HL-60/S4 (cell line): ENCODE results near the gene ZYX.

ENCODE experiments used
- in situ Hi-C: fragments of 300-500 bp; cut with MboI; formaldehyde crosslinking; loops from 2 replicates; pipeline ENCODE4 v1.14.3; 2022; ENCODE audit warnings: low sequenced_read_pairs

The ZYX gene

DNA sequence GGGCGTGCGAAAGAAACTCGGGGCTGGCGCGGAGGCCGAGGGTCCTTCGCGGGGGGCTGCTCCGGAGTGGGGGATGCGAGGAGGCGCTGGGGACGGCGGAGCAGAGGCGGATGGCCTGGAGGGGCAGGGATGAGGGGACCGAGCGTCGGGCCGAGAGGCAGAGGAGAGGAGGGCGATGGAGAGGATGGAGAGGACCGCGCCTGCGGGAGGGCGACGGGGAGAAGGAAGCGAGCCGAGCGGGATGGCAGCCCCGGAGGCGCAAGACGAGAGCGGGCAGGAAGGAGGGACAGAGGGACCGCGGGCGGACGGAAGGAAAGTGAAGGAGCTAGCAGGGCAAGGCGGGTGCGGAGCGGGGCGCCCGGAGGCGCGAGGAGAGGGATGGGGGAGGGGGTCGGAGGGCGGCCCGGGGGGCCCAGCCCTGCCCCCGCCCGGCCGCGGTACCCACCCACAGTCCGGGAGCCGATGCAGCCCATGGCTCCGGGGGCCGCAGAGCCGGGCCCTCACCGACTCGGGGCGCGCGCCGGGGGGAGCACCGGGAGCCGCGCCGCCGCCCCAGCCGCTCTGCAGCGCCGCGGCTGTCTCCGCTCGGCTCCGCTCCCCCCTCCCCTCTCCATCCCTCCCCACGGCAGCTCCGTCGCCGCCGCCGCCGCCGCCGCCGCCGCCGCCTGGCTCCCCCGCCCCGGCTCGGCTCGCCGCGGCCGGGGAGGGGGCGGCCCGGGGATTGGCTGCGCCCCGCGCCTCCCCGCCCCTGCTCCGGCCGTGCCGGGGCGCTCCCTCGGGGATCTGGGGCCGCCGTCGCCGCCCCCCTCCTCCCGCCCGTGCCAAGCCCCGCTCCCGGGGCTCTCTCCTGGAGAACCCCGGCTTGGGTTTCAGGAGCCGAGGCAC is 18.8 kb upstream of the ZYX start, which contains the start of gene FAM131B:
FAM131B (minus strand) TSS at position 583 of the 885 bp plus-strand sequence; CDS start at position 473, 110 bp downstream.
- in situ Hi-C loops = no loop called here

- in situ Hi-C loops = no loop called here
These were observed 17.9 kb upstream of the ZYX start for GRCh38 chr7:143363016-143363937.

DNA sequence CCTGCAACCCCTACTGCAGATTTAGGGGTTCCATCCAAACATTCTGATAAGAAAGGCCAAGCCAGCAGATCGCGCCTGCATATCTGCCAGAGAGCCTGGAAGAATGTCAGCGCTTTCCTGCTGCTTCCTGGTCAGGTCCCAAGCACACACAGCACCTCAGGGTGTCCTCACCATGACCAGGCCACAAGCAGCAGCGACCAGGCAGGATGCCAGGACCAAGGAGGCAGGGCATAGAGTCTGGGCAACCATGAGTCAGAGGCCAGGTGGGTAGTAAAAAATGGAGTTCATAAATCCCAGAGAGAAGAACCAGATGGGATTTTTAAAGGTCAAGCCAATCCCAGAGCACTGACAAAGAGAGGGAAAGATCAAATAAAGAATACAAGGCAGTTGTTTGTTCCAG is 13.2 kb upstream of the ZYX start:
- in situ Hi-C loops = no loop called here

DNA sequence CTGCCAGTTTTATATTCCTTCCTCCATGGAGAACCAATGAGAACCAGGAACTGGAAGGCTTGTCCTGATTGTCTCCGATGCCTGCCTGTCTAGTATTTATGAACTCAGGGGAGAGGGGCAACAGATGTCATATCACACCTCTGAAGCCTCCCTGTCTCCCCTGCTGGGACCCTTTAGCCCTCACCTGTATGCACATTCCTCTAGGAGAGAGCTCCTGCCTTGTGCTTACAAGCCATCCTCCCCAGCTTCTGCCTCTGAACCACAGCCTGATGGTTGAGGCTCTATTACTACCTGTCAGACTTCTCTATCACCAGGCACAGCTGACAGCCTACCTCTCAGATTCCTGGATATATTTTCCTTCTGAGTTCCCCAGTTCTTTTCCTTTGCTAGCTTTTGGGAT is 12.8 kb upstream of the ZYX start:
- in situ Hi-C loops = no loop called here

- in situ Hi-C loops = no loop called here
These were observed 11.2 kb upstream of the ZYX start for GRCh38 chr7:143369678-143370651.

DNA sequence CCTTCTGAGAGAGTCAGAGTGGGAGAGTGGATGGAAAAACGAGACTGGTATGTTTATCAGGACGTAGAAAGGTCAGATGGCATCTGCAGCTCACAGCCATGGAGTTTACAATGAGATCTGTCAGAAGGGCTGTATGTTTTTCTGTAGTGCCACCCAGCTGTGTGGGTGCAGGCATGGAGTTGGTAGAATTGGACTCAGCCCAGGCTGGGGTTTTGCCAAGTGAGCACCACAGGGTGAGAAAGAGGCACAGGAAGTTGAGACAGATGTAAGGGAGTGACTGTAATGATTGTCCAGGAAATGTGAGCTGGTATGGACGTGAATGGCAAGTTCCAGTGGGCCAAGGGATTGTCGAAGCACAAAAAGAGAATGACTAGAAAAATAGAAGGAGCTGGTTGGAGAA is 9.1 kb upstream of the ZYX start:
- in situ Hi-C loops = no loop called here

GRCh38 chr7:143373255-143373794 is 7.8 kb upstream of the ZYX start:
- in situ Hi-C loops = no loop called here

DNA sequence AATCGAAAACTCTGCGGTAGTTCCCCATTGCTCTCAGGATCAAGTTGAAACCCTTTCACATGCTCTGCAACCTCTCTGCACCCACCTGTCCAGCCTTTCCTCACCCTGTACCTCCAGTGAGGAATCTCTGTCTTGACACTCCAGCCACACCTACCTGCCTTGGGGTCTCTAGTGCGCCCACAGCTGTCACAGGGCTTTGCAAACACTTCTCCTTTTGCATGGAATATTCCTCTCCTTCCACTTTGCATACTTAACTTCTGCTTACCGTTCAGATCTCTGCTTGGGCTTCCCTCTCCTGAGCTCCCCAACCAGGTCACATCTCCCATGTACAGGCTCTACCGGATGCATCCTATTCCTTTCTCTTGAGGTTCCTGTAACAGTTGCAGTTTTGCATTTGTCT is 6.6 kb upstream of the ZYX start:
- in situ Hi-C loops = no loop called here

DNA sequence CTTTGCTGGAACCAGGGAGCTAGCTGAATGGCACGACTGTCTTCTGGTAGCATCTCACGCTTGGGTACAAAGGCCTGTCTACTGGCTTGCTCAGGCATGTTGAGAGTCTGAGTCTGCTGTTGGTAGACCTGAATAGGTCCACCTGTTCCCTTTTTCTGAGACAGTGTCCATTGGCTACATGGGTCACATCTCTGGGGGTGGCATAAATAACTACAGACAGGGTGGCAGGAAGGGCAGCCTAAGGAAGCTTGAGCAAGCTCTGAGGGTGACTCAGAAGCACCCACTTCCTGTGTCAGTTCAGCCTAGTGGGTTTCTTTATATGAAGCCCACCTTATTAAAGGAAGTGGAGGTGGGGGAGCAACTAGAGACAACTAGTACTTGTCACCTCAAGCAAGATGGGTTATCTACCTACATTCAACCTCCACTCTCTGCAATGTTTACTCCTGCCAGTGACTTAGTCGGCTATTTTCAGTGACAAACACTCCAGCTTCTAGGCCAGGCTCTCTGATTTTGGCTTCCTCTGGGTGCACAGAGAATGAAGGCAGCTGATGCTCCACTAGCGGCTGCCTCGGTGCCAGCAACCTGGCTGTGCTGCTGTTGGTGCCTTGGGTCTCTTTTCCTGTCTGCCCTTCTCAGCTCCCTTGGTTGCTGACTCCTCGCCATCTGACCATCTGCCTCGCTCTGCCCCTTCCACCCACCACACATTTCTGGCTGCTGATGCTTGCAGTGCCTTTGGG is 5.7 kb upstream of the ZYX start:
- in situ Hi-C loops = no loop called here

DNA sequence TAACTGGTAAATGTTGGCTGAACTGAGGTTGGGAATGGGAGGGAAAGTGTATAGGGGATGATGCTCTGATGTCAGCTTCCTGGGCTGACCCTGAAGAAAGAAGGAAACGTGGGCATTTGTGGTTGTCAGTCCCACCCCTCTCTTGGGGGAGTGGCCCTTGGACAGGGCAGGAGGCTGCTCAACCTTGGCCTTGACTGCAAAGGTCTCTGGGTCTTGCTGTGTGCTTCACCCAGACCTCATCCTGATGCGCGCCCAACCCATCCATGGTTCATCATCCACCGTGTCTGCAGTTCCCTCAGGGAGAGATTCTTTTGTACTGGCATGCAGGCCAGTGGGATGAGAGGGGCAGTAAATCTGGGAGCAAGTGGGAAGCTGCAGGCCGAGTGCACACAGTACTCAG is 4.7 kb upstream of the ZYX start:
- in situ Hi-C loops = no loop called here

DNA sequence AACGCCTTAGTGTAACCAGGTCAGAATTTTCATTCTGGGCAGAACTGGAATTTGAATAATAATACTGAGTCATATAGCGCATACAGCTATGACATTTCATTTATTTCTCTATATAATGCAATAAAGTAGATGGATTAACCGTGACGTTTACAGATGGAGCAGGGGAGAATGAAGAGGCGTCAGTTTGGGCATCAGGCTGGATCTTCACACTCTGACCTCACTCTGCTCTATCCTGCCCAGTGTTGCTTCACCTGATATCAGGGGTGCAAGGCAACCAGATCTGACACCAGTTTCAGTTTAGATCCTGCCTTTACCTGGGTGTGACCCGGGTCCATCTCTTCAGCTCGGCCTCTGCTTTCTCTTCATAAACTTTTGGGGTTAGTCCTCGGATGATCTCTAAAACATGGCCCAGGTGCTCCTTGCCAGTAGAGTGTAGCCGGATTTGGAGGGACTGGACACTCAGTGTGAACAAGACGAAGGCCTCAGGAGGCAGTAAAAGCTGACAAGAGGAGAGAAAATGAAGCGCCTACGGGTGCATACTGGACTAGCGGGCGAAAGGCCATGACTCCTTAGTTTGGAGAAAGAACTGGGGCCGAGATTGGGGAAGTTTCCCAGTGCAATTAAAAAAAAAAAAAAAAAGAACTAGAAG is 1.4 kb upstream of the ZYX start:
- in situ Hi-C loops = no loop called here

DNA sequence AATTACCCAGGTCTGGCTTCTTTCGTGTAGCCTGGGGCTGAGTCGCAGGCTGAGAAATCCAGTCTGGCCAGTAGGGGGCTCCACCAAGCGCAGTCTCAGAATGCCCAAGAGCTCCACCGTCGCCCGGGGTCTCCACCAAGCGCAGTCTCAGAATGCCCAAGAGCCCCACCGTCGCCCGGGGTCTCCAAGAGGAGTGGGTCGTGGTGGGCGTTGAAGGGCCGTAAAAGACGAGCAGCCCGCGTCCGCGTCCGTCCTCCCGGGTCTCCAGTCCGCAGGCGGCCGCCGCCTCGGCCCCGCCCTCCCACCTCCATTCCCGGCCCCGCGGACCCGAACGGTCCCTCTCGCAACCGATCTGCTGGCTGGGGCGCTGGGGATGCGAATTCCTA is 892 bp upstream of the ZYX start:
- in situ Hi-C loops = no loop called here

- in situ Hi-C loops = no loop called here
These were observed 431 bp downstream of the ZYX start for GRCh38 chr7:143381427-143382125.

DNA sequence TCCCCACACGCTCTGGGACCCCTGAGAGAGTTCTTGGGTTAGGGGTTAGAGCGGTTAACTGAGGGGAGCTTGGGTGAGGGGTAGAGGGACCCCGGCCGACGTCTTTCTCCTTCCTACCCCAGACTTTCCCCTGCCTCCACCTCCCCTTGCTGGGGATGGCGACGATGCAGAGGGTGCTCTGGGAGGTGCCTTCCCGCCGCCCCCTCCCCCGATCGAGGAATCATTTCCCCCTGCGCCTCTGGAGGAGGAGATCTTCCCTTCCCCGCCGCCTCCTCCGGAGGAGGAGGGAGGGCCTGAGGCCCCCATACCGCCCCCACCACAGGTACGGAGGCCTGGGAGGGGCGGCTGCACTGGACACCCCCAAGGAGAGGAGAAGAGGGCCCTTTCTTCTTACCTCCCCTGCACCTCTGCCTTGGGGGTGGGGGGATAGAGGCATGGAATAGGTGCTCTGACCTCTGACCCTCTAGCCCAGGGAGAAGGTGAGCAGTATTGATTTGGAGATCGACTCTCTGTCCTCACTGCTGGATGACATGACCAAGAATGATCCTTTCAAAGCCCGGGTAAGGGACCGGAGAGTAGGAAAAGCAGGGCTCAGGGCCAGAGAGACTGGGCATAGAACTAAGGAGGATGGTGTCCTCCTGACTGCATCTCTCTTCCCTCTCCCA is 1.1 kb downstream of the ZYX start:
- in situ Hi-C loops = no loop called here

- in situ Hi-C loops = no loop called here
These were observed 1.9 kb downstream of the ZYX start for GRCh38 chr7:143382791-143383641.

GRCh38 chr7:143383642-143383957 is 2.5 kb downstream of the ZYX start:
- in situ Hi-C loops = no loop called here

- in situ Hi-C loops = no loop called here
These were observed 3.0 kb downstream of the ZYX start for GRCh38 chr7:143384148-143384547.
